ENCODE measurements around the gene TJP3.

The TJP3 gene

GRCh38 chr19:3712663-3713611 is 4.8 kb downstream of the TJP3 start:
- H3K4me1 ChIP-seq (ENCODE audit: insufficient read depth, insufficient read length): peaks cover 15% of the 10 kb centered on the region
- DNase-seq (ENCODE audit: low read depth, low spot score): no peak
- no peaks in the 10 kb centered on the region for H3K36me3 ChIP-seq (ENCODE audit: insufficient read depth, insufficient read length, low read length)
- no peak overlapping the region for H3K9ac ChIP-seq (ENCODE audit: insufficient read length, low read depth)
- H3K4me3 ChIP-seq (ENCODE audit: insufficient read length, low read depth): no peak overlapping the region
- TF ChIP-seq YY1 (IDR thresholded peaks at IDR 0.05; ENCODE audit: insufficient read depth, insufficient read length): no peak
- no peak for TF ChIP-seq ZNF274 (IDR thresholded peaks at IDR 0.05; ENCODE audit: low read depth, low read length)
- TF ChIP-seq SUZ12 (IDR thresholded peaks at IDR 0.05; ENCODE audit: extremely low read depth, insufficient read depth, insufficient read length): no peak
- peaks cover 14% of the 10 kb centered on the region for H3K27me3 ChIP-seq (ENCODE audit: insufficient read depth, insufficient read length)
- no peaks in the 10 kb centered on the region for H3K9me3 ChIP-seq (ENCODE audit: insufficient read depth, low read length)

DNA sequence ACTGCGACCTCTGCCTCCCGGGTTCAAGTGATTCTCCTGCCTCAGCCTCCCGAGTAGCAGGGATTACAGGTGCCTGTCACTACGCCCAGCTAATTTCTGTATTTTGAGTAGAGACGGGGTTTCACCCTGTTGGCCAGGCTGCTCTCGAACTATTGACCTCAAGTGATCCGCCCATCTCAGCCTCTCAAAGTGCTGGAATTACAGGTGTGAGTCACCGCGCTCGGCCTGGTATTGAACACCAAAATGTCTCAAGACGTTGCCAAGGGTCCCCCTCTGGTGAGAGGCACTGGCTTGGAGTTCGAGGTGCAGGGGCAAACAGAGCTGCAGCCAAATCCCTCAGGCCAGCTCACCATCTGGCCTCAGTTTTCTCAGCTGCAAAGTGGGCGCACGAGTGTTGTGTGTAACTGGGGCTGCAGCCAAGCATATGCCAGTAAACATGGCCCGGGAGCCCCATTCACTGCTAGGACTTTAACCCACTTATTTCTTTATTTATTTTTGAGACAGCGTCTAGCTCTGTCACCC is 8.0 kb downstream of the TJP3 start:
- H3K27me3 ChIP-seq (ENCODE audit: insufficient read depth, insufficient read length): no peaks in the 10 kb centered on the region
- no peak overlapping the region for H3K9ac ChIP-seq (ENCODE audit: insufficient read length, low read depth)
- H3K4me1 ChIP-seq (ENCODE audit: insufficient read depth, insufficient read length): peaks cover 3% of the 10 kb centered on the region
- TF ChIP-seq ZNF274 (IDR thresholded peaks at IDR 0.05; ENCODE audit: low read depth, low read length) (no peak), YY1 (IDR thresholded peaks at IDR 0.05; ENCODE audit: insufficient read depth, insufficient read length) (no peak), SUZ12 (IDR thresholded peaks at IDR 0.05; ENCODE audit: extremely low read depth, insufficient read depth, insufficient read length) (no peak)
- H3K9me3 ChIP-seq (ENCODE audit: insufficient read depth, low read length): no peaks in the 10 kb centered on the region
- no peak for DNase-seq (ENCODE audit: low read depth, low spot score)
- no peaks in the 10 kb centered on the region for H3K36me3 ChIP-seq (ENCODE audit: insufficient read depth, insufficient read length, low read length)
- no peak overlapping the region for H3K4me3 ChIP-seq (ENCODE audit: insufficient read length, low read depth)

DNA sequence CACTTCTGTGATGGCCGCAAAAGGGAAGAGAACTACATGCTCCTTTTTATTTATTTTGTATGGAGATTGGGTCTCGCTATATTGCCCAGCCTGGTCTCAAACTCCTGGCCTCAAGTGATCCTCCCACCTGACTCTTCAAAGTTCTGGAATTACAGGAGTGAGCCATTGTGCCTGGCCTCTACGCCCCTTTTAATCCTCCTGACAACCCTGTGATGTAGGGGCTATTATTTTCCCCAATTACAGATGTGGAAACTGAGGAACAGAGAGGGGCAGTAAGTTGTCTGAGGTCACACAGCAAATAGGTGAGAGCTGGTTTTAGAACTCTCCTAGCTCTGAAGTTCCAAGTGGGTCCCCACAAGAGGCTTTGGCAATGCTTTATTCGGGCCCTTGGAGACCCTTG is 11.7 kb downstream of the TJP3 start:
- peaks cover 11% of the 10 kb centered on the region for H3K4me1 ChIP-seq (ENCODE audit: insufficient read depth, insufficient read length)
- no peaks in the 10 kb centered on the region for H3K36me3 ChIP-seq (ENCODE audit: insufficient read depth, insufficient read length, low read length)
- H3K27me3 ChIP-seq (ENCODE audit: insufficient read depth, insufficient read length): no peaks in the 10 kb centered on the region
- no peaks in the 10 kb centered on the region for H3K9me3 ChIP-seq (ENCODE audit: insufficient read depth, low read length)
- no peak for TF ChIP-seq ZNF274 (IDR thresholded peaks at IDR 0.05; ENCODE audit: low read depth, low read length)
- TF ChIP-seq SUZ12 (IDR thresholded peaks at IDR 0.05; ENCODE audit: extremely low read depth, insufficient read depth, insufficient read length): no peak
- TF ChIP-seq YY1 (IDR thresholded peaks at IDR 0.05; ENCODE audit: insufficient read depth, insufficient read length): no peak
- no peak overlapping the region for H3K4me3 ChIP-seq (ENCODE audit: insufficient read length, low read depth)
- H3K9ac ChIP-seq (ENCODE audit: insufficient read length, low read depth): no peak overlapping the region
- no peak for DNase-seq (ENCODE audit: low read depth, low spot score)

GRCh38 chr19:3720349-3720917 is 12.2 kb downstream of the TJP3 start:
- DNase-seq (ENCODE audit: low read depth, low spot score): no peak
- no peak overlapping the region for H3K4me3 ChIP-seq (ENCODE audit: insufficient read length, low read depth)
- H3K9ac ChIP-seq (ENCODE audit: insufficient read length, low read depth): no peak overlapping the region
- TF ChIP-seq SUZ12 (IDR thresholded peaks at IDR 0.05; ENCODE audit: extremely low read depth, insufficient read depth, insufficient read length) (no peak), YY1 (IDR thresholded peaks at IDR 0.05; ENCODE audit: insufficient read depth, insufficient read length) (no peak), ZNF274 (IDR thresholded peaks at IDR 0.05; ENCODE audit: low read depth, low read length) (no peak)
- H3K9me3 ChIP-seq (ENCODE audit: insufficient read depth, low read length): no peaks in the 10 kb centered on the region
- H3K4me1 ChIP-seq (ENCODE audit: insufficient read depth, insufficient read length): peaks cover 11% of the 10 kb centered on the region
- no peaks in the 10 kb centered on the region for H3K36me3 ChIP-seq (ENCODE audit: insufficient read depth, insufficient read length, low read length)
- H3K27me3 ChIP-seq (ENCODE audit: insufficient read depth, insufficient read length): no peaks in the 10 kb centered on the region

DNA sequence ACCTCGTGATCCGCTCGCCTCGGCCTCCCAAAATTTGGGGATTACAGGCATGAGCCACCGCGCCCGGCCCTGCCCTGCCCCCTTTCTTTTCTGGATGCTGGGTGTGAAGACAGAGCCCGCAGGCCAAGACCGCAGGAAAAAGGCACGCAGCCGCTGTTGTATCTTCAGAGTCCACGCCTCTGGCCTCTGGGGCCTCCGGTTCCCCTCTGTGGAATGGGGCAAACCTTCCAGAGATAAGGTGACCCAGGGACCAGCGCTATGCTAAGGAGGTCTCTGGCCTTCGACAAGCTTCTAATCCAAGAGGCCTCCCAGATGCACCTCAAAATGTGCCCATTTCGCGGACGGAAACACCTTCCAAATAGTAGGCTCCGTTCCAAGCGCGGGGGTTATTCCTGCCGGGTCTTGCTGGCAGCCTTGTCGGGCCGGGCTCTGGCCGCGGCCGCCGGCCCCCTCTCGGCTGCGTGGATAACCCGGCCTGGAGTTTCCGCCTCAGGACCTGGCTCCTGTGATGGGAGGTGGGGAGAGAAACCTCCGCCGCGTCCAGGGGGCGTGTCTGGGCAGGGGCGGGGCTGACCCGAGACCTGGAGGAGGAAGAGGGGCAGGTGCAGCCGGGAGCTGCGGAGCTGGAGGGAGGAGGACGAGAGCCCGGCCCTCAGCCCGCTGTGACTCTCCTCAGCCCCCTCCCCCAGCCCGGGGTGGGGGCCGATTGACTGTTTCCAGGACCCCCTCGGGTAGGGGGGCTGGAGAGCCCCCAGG is 13.1 kb downstream of the TJP3 start:
- Histone ChIP-seq H3K9ac (ENCODE audit: insufficient read length, low read depth) (no peak overlapping the region), H3K9me3 (ENCODE audit: insufficient read depth, low read length) (no peaks in the 10 kb centered on the region), H3K27me3 (ENCODE audit: insufficient read depth, insufficient read length) (no peaks in the 10 kb centered on the region), H3K4me1 (ENCODE audit: insufficient read depth, insufficient read length) (peaks cover 15% of the 10 kb centered on the region), H3K4me3 (ENCODE audit: insufficient read length, low read depth) (peak overlapping the region; percentile 60), H3K36me3 (ENCODE audit: insufficient read depth, insufficient read length, low read length) (no peaks in the 10 kb centered on the region)
- peak; percentile 97 for DNase-seq (ENCODE audit: low read depth, low spot score)
- no peak for TF ChIP-seq SUZ12 (IDR thresholded peaks at IDR 0.05; ENCODE audit: extremely low read depth, insufficient read depth, insufficient read length)
- no peak for TF ChIP-seq YY1 (IDR thresholded peaks at IDR 0.05; ENCODE audit: insufficient read depth, insufficient read length)
- no peak for TF ChIP-seq ZNF274 (IDR thresholded peaks at IDR 0.05; ENCODE audit: low read depth, low read length)

DNA sequence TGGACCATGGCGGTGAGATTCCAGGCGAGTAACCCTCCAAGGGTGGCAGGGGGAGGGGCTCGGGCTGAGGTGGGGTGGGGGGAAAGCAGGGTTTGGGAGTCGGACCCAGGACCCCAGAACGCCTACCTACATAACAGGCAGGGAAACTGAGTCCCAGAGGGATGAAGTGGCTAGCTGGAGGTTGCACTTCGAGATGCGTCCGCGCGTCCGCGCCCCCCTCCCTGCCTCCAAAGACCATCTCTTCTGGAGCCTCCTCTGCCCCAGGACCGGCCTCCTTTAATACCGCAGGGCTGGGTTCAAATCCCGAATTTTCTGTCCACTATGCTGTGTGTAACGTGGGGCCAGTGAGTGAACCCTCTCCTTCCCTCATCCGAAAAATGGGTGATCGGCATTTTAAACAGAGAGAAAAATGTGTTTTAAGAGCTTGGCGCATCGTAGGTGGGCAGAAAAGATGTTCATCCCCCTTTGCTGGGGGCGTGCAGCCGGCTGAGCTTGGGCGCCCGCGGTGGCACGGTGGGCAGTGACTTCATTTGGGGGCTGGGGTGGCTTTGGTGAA is 13.8 kb downstream of the TJP3 start:
- H3K27me3 ChIP-seq (ENCODE audit: insufficient read depth, insufficient read length): no peaks in the 10 kb centered on the region
- peaks cover 15% of the 10 kb centered on the region for H3K4me1 ChIP-seq (ENCODE audit: insufficient read depth, insufficient read length)
- no peak for DNase-seq (ENCODE audit: low read depth, low spot score)
- H3K9ac ChIP-seq (ENCODE audit: insufficient read length, low read depth): peak overlapping the region; percentile 58
- no peaks in the 10 kb centered on the region for H3K36me3 ChIP-seq (ENCODE audit: insufficient read depth, insufficient read length, low read length)
- no peaks in the 10 kb centered on the region for H3K9me3 ChIP-seq (ENCODE audit: insufficient read depth, low read length)
- TF ChIP-seq ZNF274 (IDR thresholded peaks at IDR 0.05; ENCODE audit: low read depth, low read length) (no peak), SUZ12 (IDR thresholded peaks at IDR 0.05; ENCODE audit: extremely low read depth, insufficient read depth, insufficient read length) (no peak), YY1 (IDR thresholded peaks at IDR 0.05; ENCODE audit: insufficient read depth, insufficient read length) (no peak)
- H3K4me3 ChIP-seq (ENCODE audit: insufficient read length, low read depth): peak overlapping the region; percentile 60
